Measurements from ENCODE around the gene NACC1. TPM values are rescaled to one million over a fixed set of nuclear protein-coding genes. Genes with fewer than 3 reads are reported as not detected.

The NACC1 gene
- total RNA-seq = 22.6 TPM

GRCh38 chr19:13117772-13118423 lies at the start of gene NACC1:
Gene NACC1 (plus strand): TSS chr19:13118264. CDS start chr19:13135208, 16,944 bp downstream.
- TF ChIP-seq POLR2A (IDR thresholded peaks at IDR 0.05) (no peak), POLR2AphosphoS5 (IDR thresholded peaks at IDR 0.05; ENCODE audit: insufficient read depth in 1 of 2, low read depth in 1 of 2) (peak; percentile 37 to 44)
- TF ChIP-seq, protein P1, sequence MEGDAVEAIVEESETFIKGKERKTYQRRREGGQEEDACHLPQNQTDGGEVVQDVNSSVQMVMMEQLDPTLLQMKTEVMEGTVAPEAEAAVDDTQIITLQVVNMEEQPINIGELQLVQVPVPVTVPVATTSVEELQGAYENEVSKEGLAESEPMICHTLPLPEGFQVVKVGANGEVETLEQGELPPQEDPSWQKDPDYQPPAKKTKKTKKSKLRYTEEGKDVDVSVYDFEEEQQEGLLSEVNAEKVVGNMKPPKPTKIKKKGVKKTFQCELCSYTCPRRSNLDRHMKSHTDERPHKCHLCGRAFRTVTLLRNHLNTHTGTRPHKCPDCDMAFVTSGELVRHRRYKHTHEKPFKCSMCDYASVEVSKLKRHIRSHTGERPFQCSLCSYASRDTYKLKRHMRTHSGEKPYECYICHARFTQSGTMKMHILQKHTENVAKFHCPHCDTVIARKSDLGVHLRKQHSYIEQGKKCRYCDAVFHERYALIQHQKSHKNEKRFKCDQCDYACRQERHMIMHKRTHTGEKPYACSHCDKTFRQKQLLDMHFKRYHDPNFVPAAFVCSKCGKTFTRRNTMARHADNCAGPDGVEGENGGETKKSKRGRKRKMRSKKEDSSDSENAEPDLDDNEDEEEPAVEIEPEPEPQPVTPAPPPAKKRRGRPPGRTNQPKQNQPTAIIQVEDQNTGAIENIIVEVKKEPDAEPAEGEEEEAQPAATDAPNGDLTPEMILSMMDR (IDR thresholded peaks at IDR 0.05) = no peak
- Histone ChIP-seq H3K27me3 (no peaks in the 10 kb centered on the region), H3K27ac (peak within 1 kb of the TSS; percentile 78), H3K36me3 (peaks cover 0 to 11% of the 10 kb centered on the region in 2 donors), H3K4me3 (peak within 1 kb of the TSS; percentile 92 to 99), H3K4me1 (peaks cover 58% of the 10 kb centered on the region), H3K9me3 (no peaks in the 10 kb centered on the region)
- no peak for DNase-seq (ENCODE audit: extremely low spot score in 2 of 2)
- intact Hi-C loops (cut with DNase I) = no loop called here

GRCh38 chr19:13069415-13070359 lies 48.4 kb upstream of the NACC1 start:
- Histone ChIP-seq H3K27ac (peak overlapping the region; percentile 96), H3K36me3 (peaks cover 0 to 14% of the 10 kb centered on the region in 2 donors), H3K27me3 (no peaks in the 10 kb centered on the region), H3K9me3 (no peaks in the 10 kb centered on the region), H3K4me3 (no peak overlapping the region), H3K4me1 (peaks cover 94% of the 10 kb centered on the region)
- no peak for DNase-seq (ENCODE audit: extremely low spot score in 2 of 2)
- TF ChIP-seq POLR2AphosphoS5 (IDR thresholded peaks at IDR 0.05; ENCODE audit: insufficient read depth in 1 of 2, low read depth in 1 of 2) (no peak), POLR2A (IDR thresholded peaks at IDR 0.05) (no peak)
- TF ChIP-seq, protein P1 (IDR thresholded peaks at IDR 0.05) = no peak
- intact Hi-C loops (cut with DNase I) = no loop called here

DNA sequence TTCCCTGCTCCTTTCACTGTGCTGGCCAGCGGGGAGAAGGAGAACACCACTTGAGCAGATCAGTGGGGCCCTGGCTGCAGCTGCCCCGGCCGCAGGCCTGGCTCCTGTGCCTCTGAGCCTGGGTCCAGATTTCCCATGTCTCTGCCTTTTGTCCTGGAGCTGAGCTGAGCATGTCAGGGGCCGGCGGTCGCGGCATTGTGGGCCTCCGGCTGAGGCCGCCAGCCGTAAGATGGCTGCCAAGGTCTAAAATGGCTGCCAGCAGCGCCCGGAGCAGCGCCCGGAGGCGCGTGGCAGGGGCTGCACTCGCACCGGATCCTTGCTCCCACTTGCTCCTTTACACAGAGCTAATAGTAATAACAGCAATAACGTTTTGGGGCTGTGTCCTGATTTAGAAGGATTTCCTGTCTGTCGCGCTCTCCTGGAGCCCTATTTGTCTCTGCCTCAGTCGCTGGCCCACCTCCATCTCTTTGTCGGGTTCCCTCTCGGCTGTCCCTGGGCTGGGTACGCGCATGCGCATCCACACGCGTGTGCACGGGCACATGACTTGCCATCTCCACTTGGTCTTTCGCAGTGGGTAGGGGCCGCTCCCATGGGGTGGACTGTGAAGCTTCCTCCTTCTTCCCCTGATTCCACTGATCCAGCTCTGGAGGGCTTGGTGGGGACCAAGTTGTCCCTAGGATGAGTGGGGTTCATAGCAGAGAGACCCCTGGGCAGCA lies 47.5 kb upstream of the NACC1 start:
- H3K36me3 ChIP-seq = peaks cover 0 to 17% of the 10 kb centered on the region in 2 donors
- H3K27me3 ChIP-seq = no peaks in the 10 kb centered on the region
- peaks cover 89% of the 10 kb centered on the region for H3K4me1 ChIP-seq
- H3K9me3 ChIP-seq = no peaks in the 10 kb centered on the region
- TF ChIP-seq, protein P1 (IDR thresholded peaks at IDR 0.05) = no peak
- no peak for TF ChIP-seq POLR2AphosphoS5 (IDR thresholded peaks at IDR 0.05; ENCODE audit: insufficient read depth in 1 of 2, low read depth in 1 of 2)
- TF ChIP-seq POLR2A (IDR thresholded peaks at IDR 0.05) = no peak
- DNase-seq (ENCODE audit: extremely low spot score in 2 of 2) = no peak
- intact Hi-C loops (cut with DNase I) = no loop called here
- H3K4me3 ChIP-seq = no peak overlapping the region
- peak overlapping the region; percentile 96 for H3K27ac ChIP-seq

DNA sequence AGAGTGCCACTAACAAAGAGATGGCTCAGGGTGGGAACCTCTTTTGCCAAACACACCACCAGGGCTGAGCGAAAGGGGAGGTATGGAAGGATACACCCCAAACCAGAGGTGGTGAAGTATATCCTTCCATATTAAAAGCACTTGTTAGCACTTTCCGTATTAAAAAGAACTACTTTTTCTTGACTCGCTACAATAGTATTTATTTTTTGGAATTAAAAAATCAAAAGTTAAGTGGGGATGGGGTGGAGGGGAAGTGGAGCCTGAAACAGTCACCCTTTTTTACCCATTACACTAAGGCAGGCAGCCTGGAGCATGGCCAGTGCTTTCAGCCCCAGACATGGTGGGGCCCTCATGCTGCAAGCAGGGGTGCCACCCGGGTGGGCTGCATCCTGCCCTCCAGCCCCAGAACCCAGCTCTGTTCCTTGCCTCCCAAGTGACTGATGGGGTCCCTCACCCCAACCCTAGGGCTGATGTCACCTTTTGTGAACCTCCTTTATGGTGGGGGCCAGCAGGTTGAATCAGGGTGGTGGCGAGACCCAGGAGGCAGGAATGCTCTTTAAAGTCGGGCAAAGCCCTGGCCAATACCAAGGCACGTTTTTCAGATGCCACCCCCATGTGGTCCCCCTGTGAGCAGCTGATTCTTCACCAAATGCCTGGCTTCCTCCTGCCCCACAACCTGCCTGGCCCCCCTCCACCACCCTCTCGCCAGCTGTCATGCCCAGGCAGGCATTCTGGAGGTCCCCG lies 46.4 kb upstream of the NACC1 start:
- peaks cover 0 to 21% of the 10 kb centered on the region in 2 donors for H3K36me3 ChIP-seq
- peaks cover 89% of the 10 kb centered on the region for H3K4me1 ChIP-seq
- H3K4me3 ChIP-seq = no peak overlapping the region
- DNase-seq (ENCODE audit: extremely low spot score in 2 of 2) = no peak
- intact Hi-C loops (cut with DNase I) = no loop called here
- H3K9me3 ChIP-seq = no peaks in the 10 kb centered on the region
- peak overlapping the region; percentile 96 for H3K27ac ChIP-seq
- no peaks in the 10 kb centered on the region for H3K27me3 ChIP-seq
- TF ChIP-seq POLR2A (IDR thresholded peaks at IDR 0.05) (no peak), POLR2AphosphoS5 (IDR thresholded peaks at IDR 0.05; ENCODE audit: insufficient read depth in 1 of 2, low read depth in 1 of 2) (no peak)
- TF ChIP-seq, protein P1 (IDR thresholded peaks at IDR 0.05) = no peak

Data from vagina (tissue), 2 donors.